HG02759 (cell line): ENCODE measurements around the gene USP13.
"Not testable (repeated sequence)": the region's sequence is repeated elsewhere in the genome, so short reads cannot be mapped to it uniquely, and the experiment has no call there.

ENCODE experiments used
- ATAC-seq: cut with Tn5 transposase; IDR thresholded peaks from one replicate; pipeline ENCODE4 v1.9.1; 2021; ENCODE audit warnings: mild to moderate bottlenecking, moderate library complexity; ENCODE audit not compliant: unreplicated experiment

The USP13 gene, protein sequence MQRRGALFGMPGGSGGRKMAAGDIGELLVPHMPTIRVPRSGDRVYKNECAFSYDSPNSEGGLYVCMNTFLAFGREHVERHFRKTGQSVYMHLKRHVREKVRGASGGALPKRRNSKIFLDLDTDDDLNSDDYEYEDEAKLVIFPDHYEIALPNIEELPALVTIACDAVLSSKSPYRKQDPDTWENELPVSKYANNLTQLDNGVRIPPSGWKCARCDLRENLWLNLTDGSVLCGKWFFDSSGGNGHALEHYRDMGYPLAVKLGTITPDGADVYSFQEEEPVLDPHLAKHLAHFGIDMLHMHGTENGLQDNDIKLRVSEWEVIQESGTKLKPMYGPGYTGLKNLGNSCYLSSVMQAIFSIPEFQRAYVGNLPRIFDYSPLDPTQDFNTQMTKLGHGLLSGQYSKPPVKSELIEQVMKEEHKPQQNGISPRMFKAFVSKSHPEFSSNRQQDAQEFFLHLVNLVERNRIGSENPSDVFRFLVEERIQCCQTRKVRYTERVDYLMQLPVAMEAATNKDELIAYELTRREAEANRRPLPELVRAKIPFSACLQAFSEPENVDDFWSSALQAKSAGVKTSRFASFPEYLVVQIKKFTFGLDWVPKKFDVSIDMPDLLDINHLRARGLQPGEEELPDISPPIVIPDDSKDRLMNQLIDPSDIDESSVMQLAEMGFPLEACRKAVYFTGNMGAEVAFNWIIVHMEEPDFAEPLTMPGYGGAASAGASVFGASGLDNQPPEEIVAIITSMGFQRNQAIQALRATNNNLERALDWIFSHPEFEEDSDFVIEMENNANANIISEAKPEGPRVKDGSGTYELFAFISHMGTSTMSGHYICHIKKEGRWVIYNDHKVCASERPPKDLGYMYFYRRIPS

DNA sequence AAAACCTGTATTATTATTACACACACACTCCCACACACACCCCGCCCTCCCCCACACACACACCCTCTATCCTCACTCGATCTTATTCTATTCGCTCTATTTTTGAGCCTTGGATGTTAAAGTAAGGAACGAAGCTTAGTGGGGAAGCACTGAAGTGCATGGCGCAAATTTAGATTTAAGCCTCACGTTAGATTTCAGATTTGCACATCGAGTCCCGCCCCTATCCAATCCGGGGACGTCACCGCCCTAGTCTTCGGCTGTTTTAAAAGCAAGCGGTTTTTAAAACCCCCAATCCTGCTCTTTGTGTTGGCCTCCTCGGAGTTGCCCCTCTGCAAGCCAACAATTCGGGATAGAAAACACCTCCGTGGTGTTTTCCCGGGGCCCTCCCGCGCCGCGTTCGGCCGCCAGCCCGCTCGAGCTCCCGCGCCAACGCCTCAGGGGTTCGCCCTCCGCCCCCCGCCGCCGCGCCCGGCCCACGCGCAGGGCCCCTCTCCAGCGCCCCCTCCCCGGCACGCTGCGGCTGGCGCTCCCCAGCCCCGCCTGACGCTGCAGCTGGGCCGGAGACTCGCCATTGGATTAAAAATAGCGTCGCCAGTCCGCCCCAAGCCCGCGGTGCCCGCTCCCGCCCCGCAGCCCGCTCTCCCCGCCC is at the start of gene USP13:
Gene USP13, plus strand, starts transcription at position 594 of the 649 bp plus-strand sequence. CDS start 186 bp downstream, outside the sequence.
- ATAC-seq, result peak; percentile 74

- no peak for ATAC-seq
These were observed 49.5 kb upstream of the USP13 start for GRCh38 chr3:179603321-179603720.

- ATAC-seq, result no peak
These were observed 49.0 kb upstream of the USP13 start for GRCh38 chr3:179603831-179604230.

DNA sequence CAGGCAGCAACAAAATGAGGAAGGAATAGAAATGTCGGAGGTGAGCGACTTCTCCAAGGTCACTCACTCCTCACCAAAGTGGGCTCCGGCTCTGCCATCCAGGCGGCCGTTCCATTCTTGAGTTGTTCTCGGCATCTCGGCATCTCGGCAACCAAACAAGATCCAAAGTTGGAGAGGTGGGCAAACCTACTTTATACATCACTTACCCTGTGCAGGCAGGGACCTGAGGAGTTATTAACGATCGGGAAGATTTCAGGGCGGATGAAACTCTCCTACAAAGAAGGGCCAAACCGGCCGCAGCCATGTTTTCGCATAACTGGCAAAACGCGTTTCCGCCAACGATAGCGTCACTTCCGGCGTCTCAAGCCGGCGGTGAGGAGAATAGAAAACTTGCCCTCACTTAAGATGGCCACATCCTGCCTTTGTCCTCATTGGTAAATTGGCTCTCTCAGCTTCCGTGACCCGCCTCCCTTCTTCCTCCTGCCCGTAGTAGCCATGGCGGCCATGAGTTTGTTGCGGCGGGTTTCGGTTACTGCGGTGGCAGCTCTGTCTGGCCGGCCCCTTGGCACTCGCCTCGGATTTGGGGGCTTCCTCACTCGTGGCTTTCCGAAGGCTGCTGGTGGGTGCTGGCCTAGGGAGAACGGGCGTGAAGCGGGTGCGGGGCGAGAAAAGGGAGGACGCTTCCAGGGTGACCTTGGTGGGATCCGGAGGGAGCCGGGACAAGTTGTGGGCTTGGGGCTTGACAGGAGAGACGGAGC is 48.3 kb upstream of the USP13 start, which contains the start of the genes MRPL47 and NDUFB5:
Gene MRPL47, minus strand, starts transcription at position 318 of the 758 bp plus-strand sequence. Its CDS starts 14 bp downstream, at position 304.
Gene NDUFB5, plus strand, starts transcription at position 474 of the 758 bp plus-strand sequence. Its CDS starts 22 bp downstream, at position 496.
- peak; percentile 96 for ATAC-seq

DNA sequence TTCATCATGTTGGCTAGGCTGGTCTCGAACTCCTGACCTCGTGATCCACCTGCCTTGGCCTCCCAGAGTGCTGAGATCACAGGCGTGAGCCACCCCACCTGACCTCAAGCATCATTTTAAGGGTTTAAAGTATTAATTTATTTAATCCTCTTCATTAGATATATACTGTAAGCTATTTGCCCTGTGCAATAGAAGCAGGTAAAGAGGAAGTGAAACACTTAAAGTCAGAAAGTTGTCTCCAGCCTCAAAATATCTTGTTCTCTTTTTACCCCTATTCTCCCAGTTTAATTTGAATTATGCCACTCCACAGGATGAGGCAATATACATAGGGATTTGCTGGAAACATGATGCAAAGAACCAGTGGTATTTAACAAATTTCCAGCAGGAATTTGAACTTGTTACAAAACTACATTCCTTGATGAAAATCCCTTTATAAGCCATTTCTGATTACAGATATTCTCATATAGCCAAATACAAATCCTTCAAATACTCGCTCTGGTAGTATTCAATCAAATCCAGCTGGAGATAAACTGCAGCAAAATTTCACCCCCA is 46.2 kb upstream of the USP13 start:
- ATAC-seq, result no peak

DNA sequence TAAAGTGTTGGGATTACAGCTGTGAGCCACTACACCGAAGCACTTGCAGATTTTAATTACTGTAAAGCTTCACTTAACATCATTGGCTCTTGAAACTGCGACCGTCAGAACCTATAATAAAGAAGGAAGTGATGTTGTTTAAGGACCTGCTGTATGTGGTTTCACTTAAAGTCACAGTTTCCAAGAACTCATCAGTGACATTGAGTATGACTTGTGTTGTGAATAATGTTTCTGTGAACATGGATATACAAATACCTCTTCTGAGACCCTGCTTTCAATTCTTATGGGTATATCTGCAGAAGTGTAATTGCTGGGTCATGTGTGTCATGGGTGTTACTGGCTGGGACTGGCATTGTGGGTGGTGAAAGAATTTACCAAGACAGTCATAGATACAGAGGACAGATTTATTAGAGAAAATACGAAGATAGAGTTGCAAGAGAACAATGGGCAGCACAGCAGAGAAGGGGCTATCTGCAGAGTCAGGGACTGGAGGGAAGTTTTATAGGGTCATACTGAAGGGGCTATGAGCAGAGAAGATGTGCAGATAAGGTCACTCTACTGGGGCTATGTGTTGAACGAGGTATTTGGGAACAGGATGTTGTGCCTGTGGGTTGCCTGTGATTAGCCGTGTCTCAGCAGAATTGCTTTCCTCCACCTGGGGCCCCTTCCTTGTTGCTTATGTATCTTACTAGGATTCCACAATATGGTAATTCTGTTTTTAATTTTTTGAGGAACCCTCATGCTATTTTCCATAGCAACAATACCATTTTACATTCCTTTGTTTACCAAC is 43.7 kb upstream of the USP13 start:
- peak; percentile 56 for ATAC-seq

GRCh38 chr3:179610066-179610465 is 42.8 kb upstream of the USP13 start:
- no peak for ATAC-seq

- no peak for ATAC-seq
These were observed 39.0 kb upstream of the USP13 start for GRCh38 chr3:179613807-179614206.

GRCh38 chr3:179615458-179616173 is 37.2 kb upstream of the USP13 start:
- ATAC-seq, result no peak

DNA sequence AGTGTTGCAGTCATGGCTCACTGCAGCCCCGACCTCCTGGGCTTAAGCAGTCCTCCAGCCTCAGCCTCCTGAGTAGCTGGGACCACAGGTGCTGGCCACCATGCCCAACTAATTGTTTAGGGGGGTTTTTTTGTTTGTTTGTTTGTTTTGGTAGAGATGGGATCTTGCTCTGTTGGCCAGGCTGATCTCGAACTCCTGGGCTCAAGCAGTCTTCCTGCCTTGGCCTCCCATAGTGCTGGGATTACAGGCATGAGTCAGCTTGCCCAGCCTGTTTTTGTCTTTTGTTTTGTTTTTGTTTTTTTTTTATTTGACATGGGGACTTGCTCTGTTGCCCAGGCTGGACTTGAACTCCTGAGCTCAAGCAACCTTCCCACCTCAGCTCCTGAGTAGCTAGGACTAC is 30.8 kb upstream of the USP13 start:
- ATAC-seq, result no peak

- no peak for ATAC-seq
These were observed 28.4 kb upstream of the USP13 start for GRCh38 chr3:179624451-179624850.

DNA sequence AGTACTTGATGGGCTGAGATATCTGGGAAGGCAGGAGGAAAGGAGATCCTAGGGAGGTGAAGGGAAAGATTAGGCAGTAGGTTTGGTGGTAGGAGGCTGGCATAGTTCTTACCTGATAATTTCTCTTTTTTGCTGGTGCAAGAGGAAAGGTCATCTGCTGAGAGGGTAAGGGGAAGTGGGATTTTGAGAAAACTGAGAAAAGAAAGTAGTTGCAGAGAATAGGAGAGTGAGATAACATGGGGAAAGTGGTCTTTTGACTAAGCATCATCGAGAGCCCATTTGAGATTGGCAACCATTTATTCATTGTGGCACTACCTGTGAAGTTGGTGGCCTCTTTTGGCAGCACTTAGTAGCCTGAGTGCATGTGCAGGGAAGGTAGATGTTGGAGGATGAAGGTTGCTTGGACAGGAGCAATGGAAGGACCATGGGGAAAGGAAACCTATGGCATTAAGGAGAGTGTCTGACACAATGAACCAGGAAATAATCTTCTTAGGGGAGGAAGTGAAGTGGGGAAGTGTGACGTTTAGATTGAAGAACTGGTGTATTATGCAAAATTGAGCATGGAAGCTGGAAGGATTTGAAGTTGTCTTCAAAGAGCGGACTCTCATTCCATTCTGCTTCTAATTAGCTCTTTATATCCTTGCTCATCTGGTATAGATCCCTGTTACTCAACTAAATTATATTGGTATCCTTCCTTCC is 21.9 kb upstream of the USP13 start:
- no peak for ATAC-seq

- no peak for ATAC-seq
These were observed 12.4 kb upstream of the USP13 start for GRCh38 chr3:179640469-179640868.

DNA sequence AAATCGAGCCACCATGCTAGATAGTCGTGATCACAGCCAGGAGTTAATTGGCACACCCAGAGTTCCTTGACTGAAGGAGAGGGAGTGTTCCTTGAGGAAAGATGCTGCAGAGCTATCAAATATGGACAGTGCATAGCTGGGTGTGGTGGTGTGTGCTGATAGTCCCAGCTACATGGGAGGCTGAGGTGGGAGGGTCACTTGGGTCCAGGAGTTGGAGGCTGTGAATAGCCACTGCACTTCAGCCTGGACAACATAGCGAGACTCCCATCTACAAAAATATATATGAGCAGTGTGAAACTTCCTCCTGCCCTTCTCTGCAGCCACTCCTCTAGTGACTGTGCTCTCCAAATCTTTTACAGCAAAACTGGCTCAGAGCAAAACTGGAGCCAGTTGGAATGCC is 10.0 kb upstream of the USP13 start:
- ATAC-seq, result no peak

- not testable (repeated sequence) for ATAC-seq
These were observed 9.0 kb upstream of the USP13 start for GRCh38 chr3:179643837-179644236.

- ATAC-seq, result no peak
These were observed 6.7 kb upstream of the USP13 start for GRCh38 chr3:179646177-179646576.

DNA sequence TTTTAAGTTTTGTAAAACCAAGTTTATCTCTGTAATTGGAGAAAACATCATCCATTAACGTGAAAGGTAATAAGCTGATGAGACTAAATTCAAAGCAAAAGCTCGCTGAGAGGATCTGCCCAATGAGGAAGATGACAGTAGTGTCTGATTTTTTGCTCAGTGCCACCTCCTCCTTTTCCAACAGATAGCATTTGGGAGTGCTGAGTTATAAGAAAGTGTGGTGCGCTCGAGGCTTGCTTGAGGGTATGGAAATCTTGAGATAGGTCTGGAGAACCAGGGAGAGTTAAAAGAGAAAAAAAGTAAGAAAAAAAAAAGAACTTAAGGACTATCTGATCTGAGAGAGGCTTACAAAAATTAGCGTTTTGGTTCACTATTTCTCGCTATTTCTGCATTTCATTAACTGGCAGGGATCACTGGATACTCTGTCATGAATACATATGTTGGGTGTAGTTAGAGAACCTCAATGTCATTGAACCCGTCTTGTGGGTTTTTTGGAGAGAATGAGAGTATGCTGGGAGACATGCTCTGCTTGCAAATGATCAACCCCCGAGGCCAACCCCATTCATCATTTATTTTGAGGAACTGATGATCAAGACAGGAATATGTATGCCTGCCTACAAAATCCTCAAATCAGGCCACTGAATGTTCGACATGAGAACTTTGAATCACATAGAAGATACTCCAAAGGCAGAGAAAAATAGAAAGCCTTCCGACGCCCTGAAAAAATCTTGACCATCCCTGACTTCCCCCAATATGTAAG is 973 bp upstream of the USP13 start:
- ATAC-seq, result no peak
